Endothelial cell of umbilical vein (primary cell): ENCODE data around the gene DDX24. TPM values are rescaled to one million over a fixed set of nuclear protein-coding genes. Genes with fewer than 3 reads are reported as not detected.

Experiments
- BruUV-seq: library from RNA; stranded (reverse); fragments of 400-500 nt; replicated peaks from 2 replicates; lab custom pipeline; 2021; lab: Mats Ljungman, UMichigan
- CTCF ChIA-PET: fragments of 300-600, 350-600 bp; sonication (Branson Sonifier 250); formaldehyde crosslinking; loops from one replicate; lab custom pipeline; 2021; ENCODE audit warnings: antibody characterized with exemption, inconsistent platforms; lab: Charles Lee
- POLR2A ChIA-PET: fragments of 300-600, 350-600 bp; sonication (Branson Sonifier 250); formaldehyde crosslinking; loops from one replicate; lab custom pipeline; 2021; ENCODE audit warnings: antibody characterized with exemption, inconsistent platforms; lab: Charles Lee
- DNase-seq: peaks from one replicate; pipeline ENCODE4 v3.0.0-alpha.2; 2011; ENCODE audit warnings: low read depth, low spot score
- FAIRE-seq: peaks from 2 replicates; lab custom pipeline; 2011; peaks lifted over from hg19 to GRCh38; lab: Jason Lieb, UNC
- H2AFZ ChIP-seq: 2 replicates; pipeline ENCODE4 v1.6.0; 2012; ENCODE audit warnings: low read depth, low read length, control low read depth, inconsistent platforms
- H3K27ac ChIP-seq: 2 replicates; pipeline ENCODE4 v1.5.1; 2011; ENCODE audit warnings: low read depth, mild to moderate bottlenecking, control low read depth, low read length, moderate library complexity; ENCODE audit not compliant: insufficient read depth
- H3K27me3 ChIP-seq, 2 experiments: 2 replicates each; pipeline versions ENCODE4 v1.6.0 to v1.6.1; 2011; ENCODE audit warnings: low read length in 2 of 2, mixed read lengths in 1 of 2; ENCODE audit not compliant: control insufficient read depth in 2 of 2, insufficient read depth in 2 of 2
- H3K36me3 ChIP-seq, 2 experiments: 2 replicates in 1 of 2; 3 replicates in 1 of 2; pipeline ENCODE4 v1.5.1; 2011; ENCODE audit warnings: low read length in 2 of 2, mild to moderate bottlenecking in 1 of 2, moderate library complexity in 1 of 2; ENCODE audit not compliant: control insufficient read depth in 2 of 2, insufficient read depth in 2 of 2; ENCODE audit errors: extremely low read depth in 1 of 2
- H3K4me1 ChIP-seq: 3 replicates; pipeline ENCODE4 v1.5.1; 2011; ENCODE audit warnings: mild to moderate bottlenecking, low read length; ENCODE audit not compliant: control insufficient read depth, insufficient read depth; ENCODE audit errors: extremely low read depth
- H3K4me2 ChIP-seq: 2 replicates; pipeline ENCODE4 v1.6.1; 2011; ENCODE audit warnings: low read length, control low read depth, mixed read lengths; ENCODE audit not compliant: insufficient read depth
- H3K4me3 ChIP-seq, 3 experiments: fragments of 200-600 bp in 1 of 3; sonication (generic), shearing (Covaris generic) in 1 of 3; replicated peaks in 1 of 3; 2 replicates each; pipeline ENCODE4 v1.5.1; 2011 to 2016; ENCODE audit warnings: control low read depth in 3 of 3, low read length in 3 of 3, mild to moderate bottlenecking in 2 of 3, inconsistent platforms in 1 of 3, low read depth in 1 of 3, moderate library complexity in 1 of 3; ENCODE audit not compliant: insufficient read depth in 1 of 3
- H3K79me2 ChIP-seq: 2 replicates; pipeline ENCODE4 v1.6.0; 2012; ENCODE audit warnings: low read length, inconsistent platforms; ENCODE audit not compliant: control insufficient read depth, insufficient read depth
- H3K9ac ChIP-seq: replicated peaks from 2 replicates; pipeline ENCODE3; 2011; ENCODE audit warnings: low read length, control low read depth; ENCODE audit not compliant: insufficient read depth; ENCODE audit errors: extremely low read depth
- H3K9me1 ChIP-seq: replicated peaks from 3 replicates; pipeline ENCODE4 v1.6.0; 2011; ENCODE audit warnings: mild to moderate bottlenecking, low read length; ENCODE audit not compliant: control insufficient read depth, insufficient read depth; ENCODE audit errors: extremely low read depth
- H3K9me3 ChIP-seq: replicated peaks from 2 replicates; pipeline ENCODE4 v1.5.1; 2012; ENCODE audit warnings: low read length, inconsistent platforms; ENCODE audit not compliant: control insufficient read depth, insufficient read depth
- H4K20me1 ChIP-seq: replicated peaks from 2 replicates; pipeline ENCODE3; 2011; ENCODE audit warnings: mild to moderate bottlenecking, low read length; ENCODE audit not compliant: control insufficient read depth, insufficient read depth; ENCODE audit errors: extremely low read depth
- CTCF ChIP-seq, 2 donors: IDR thresholded peaks; 1 replicate in 1 of 2; 2 replicates in 1 of 2; pipeline ENCODE4 v1.5.1; 2011; ENCODE audit warnings: low read length in 2 of 2, mild to moderate bottlenecking in 2 of 2, moderate library complexity in 2 of 2, control low read depth in 1 of 2, inconsistent platforms in 1 of 2, low read depth in 1 of 2; ENCODE audit not compliant: insufficient read depth in 1 of 2; ENCODE audit errors: extremely low read depth in 1 of 2
- EZH2 ChIP-seq: IDR thresholded peaks from 2 replicates; pipeline ENCODE4 v1.6.1; 2012; ENCODE audit warnings: borderline replicate concordance, low read depth, mild to moderate bottlenecking, moderate library complexity, low read length, inconsistent platforms; ENCODE audit not compliant: severe bottlenecking
- FOS ChIP-seq: IDR thresholded peaks from 2 replicates; pipeline ENCODE4 v1.6.1; 2011; ENCODE audit warnings: mild to moderate bottlenecking, low read length, moderate library complexity, borderline replicate concordance; ENCODE audit not compliant: insufficient read depth
- GATA2 ChIP-seq: IDR thresholded peaks from 2 replicates; pipeline ENCODE4 v1.7.0; 2011; ENCODE audit warnings: low read depth, mild to moderate bottlenecking, moderate library complexity, mixed read lengths, low read length; ENCODE audit not compliant: insufficient read length, insufficient read depth
- JUN ChIP-seq: IDR thresholded peaks from 2 replicates; pipeline ENCODE4 v1.6.1; 2011; ENCODE audit warnings: borderline replicate concordance, low read depth; ENCODE audit not compliant: insufficient read length, insufficient read depth
- MAX ChIP-seq: IDR thresholded peaks from 2 replicates; pipeline ENCODE4 v1.6.1; 2011; ENCODE audit not compliant: insufficient read depth, insufficient read length
- MYC ChIP-seq: IDR thresholded peaks from one replicate; pipeline ENCODE4 v1.6.1; 2011; ENCODE audit warnings: mild to moderate bottlenecking, low read depth, low read length
- POLR2A ChIP-seq: IDR thresholded peaks from 2 replicates; pipeline ENCODE4 v1.6.1; 2012; ENCODE audit warnings: low read depth, mild to moderate bottlenecking, control low read depth, low read length
- POLR2AphosphoS5 ChIP-seq: IDR thresholded peaks from 2 replicates; pipeline ENCODE4 v1.6.1; 2012; ENCODE audit warnings: low read depth, mild to moderate bottlenecking, control low read depth, low read length, moderate library complexity; ENCODE audit not compliant: insufficient read depth
- dilution Hi-C: fragments of 300-500 bp; cut with MboI; formaldehyde crosslinking; loops from one replicate; pipeline ENCODE4 v1.15.0; 2019; ENCODE audit warnings: low sequenced_read_pairs; ENCODE audit not compliant: extremely low pct_ligation_motif_present
- intact Hi-C: fragments of 100-400 bp; cut with micrococcal nuclease; formaldehyde crosslinking; loops from one replicate; pipeline ENCODE4 v1.10.0; 2022
- polyA plus RNA-seq, 4 experiments: library from polyadenylated mRNA; depleted of rRNA in 3 of 4; stranded (reverse) in 3 of 4; unstranded in 1 of 4; fragments of >200 nt; gene quantifications; 2 replicates each; pipeline versions ENCODE4 v1.2.1 to v1.2.3, GENCODE V29; 2011 to 2012; ENCODE audit warnings: missing spikeins in 1 of 4
- total RNA-seq: library from RNA; stranded (reverse); gene quantifications from 2 replicates; pipeline ENCODE4 v1.2.3, GENCODE V29; 2021

The DDX24 gene
- total and polyA plus RNA-seq, 2 donors (not counting 3 experiments of a cell fraction or from before 2014, with no cell fraction given) = 88.3 to 141 TPM

GRCh38 chr14:94100847-94101246 lies 19.8 kb upstream of the DDX24 start:
- POLR2A ChIA-PET = no interaction called here
- Histone ChIP-seq H3K9me3 (no peaks in the 10 kb centered on the region), H3K4me2 (no peak overlapping the region), H3K27ac (no peak overlapping the region), H3K4me3 (no peak overlapping the region), H4K20me1 (no peaks in the 10 kb centered on the region), H2AFZ (no peak overlapping the region), H3K9ac (no peak overlapping the region), H3K9me1 (no peaks in the 10 kb centered on the region), H3K27me3 (no peaks in the 10 kb centered on the region), H3K36me3 (no peaks in the 10 kb centered on the region), H3K4me1 (no peaks in the 10 kb centered on the region), H3K79me2 (no peaks in the 10 kb centered on the region)
- intact Hi-C loops = no loop called here
- TF ChIP-seq JUN (no peak), POLR2A (no peak), POLR2AphosphoS5 (no peak), CTCF (IDR thresholded peaks at IDR 0.05; ENCODE audit: extremely low read depth in 1 of 2, insufficient read depth in 1 of 2, low read depth in 1 of 2, low read length in 2 of 2) (no peak), MYC (no peak), GATA2 (no peak), FOS (no peak), MAX (no peak), EZH2 (no peak)
- no TSS peak for BruUV-seq
- FAIRE-seq (no peak), DNase-seq (no peak)
- CTCF ChIA-PET = interaction anchor here (0.8 to 2.7 kb wide), 3 partner anchors 14 to 36 kb away, joined by 3 to 10 read pairs (median 3); no protein-coding TSS in a partner anchor
- dilution Hi-C loops = no loop called here
